HG02970 (cell line): Measurements from ENCODE around the gene PAF1.

Experiments
- ATAC-seq: cut with Tn5 transposase; IDR thresholded peaks from one replicate; pipeline ENCODE4 v1.9.1; 2021; ENCODE audit warnings: mild to moderate bottlenecking, moderate library complexity, moderate number of reproducible peaks; ENCODE audit not compliant: unreplicated experiment, low FRiP score

The PAF1 gene

DNA sequence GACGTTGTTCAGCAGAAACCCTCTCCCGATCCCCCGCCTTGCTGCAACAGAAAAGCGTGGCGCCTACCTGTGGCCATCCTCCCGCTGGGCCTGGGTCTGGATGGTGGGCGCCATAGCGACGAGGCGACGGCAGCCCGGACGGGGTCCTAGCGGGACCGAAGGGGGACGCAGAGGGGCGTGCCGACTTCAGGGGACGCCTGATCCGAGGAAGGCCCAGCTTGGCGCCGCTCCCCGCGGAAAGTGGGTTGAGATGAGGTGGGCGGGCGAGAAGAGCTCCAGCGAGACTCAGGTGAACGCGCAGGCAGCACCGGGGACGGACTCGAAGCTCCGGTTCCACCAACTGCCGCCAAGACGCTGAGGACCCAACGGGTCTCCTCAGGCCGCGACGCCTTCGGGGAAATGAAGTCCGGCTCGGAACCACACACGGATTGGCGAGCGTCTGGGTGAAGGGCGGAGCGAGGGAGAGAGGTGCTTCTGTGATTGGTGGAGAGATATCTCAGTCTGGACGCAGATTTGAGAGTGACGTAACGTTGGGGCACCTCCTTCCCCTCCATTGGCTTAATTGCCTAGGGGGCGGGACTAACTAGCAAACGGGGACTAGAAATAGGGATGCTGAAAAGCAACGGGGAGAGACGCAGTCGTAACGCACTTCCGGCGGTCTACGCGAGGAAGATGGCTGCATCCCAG is at the start of gene PAF1, which contains the start of gene MED29:
Gene PAF1 (minus strand): TSS at position 356 of the 687 bp plus-strand sequence. CDS start 242 bp downstream, at position 114.
Gene MED29 (plus strand): TSS at position 628 of the 687 bp plus-strand sequence. CDS start 45 bp downstream, at position 673.
- ATAC-seq, result peak; percentile 86

DNA sequence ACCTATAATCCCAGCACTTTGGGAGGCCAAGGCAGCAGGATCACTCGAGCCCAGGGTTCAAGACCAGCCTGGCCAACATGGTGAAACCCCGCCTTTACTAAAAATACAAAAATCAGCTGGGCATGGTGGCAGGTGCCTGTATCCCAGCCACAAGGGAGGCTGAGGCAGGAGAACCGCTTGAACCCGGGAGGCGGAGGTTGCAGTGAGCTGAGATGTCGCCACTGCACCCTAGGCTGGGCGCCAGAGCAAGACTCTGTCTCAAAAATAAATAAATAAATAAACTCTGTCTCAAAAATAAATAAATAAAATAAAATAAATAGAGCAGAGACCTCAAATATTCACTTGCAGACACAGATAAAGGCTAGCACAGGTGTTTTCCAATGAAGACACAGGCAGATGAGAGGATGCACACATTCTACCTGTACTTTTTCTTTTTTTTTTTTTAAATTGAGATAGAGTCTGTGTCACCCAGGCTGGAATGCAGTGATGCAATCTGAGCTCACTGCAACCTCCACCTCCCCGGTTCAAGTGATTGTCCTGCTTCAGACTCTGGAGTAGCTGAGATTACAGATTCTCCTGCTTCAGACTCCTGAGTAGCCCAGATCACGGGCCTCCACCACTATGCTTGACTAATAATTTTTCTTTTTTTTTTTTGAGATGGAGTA is 47.5 kb upstream of the PAF1 start:
- ATAC-seq, result no peak

DNA sequence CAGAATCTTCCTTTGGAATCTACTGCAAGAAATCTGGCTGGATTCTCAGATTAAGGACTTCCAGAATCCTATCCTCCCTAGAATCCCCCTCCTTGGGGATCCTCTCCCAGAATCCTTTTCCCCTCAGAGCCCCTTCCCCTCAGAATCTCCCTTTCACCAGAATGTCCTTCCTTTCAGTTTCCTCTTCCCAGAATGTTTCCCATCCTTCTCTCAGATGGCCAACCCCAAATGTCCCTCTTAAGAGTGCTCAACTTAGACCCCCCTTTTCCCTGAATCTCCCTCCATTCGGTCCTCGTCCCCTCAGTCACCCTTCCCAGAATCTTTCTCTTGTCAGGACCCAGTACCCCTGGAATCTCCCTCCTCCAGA is 45.4 kb upstream of the PAF1 start:
- no peak for ATAC-seq

DNA sequence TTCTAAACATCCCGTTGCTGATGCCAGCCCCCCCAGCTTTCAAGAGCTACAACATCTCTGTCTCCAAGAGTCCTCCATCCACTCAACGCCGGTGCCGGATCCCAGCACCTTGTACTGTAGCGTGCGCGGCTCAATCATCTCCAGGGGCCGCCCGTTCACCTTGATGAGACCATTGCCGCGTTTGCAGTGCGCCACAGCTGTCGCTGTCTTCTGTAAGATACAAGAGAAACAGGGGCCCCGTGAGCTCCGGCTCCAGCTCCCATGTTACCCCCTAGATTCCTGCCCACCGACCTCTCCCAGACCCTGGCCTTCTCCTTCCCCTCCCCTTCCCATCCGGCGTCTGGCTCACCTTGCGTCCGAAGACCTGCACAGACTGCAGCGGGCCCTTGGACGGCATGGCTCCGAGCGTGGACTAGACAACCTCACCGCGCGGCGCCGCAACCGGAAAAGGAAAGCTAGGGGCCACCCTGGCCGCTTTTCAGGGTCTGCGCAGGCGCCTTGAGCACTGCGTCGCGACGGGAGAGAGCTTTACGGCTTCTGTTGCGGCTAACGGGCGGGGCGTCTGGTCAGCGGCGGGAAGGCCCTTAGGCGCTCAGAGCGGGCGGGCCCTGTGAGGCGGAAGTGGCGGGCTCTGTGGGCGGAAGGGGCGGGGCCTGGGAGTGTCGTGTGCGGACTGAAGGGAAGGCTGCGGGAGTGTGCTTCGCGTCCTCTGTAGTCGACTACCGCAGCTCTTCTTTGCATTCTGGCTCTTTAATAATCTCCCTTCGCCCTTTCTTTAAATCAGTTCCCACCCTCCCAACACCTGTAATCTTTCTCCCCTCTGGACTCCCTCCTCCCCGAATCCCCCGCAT is 44.8 kb upstream of the PAF1 start, which contains the start of gene RPS16:
Gene RPS16 (minus strand): TSS at position 451 of the 851 bp plus-strand sequence. CDS start 54 bp downstream, at position 397.
- peak; percentile 87 for ATAC-seq

DNA sequence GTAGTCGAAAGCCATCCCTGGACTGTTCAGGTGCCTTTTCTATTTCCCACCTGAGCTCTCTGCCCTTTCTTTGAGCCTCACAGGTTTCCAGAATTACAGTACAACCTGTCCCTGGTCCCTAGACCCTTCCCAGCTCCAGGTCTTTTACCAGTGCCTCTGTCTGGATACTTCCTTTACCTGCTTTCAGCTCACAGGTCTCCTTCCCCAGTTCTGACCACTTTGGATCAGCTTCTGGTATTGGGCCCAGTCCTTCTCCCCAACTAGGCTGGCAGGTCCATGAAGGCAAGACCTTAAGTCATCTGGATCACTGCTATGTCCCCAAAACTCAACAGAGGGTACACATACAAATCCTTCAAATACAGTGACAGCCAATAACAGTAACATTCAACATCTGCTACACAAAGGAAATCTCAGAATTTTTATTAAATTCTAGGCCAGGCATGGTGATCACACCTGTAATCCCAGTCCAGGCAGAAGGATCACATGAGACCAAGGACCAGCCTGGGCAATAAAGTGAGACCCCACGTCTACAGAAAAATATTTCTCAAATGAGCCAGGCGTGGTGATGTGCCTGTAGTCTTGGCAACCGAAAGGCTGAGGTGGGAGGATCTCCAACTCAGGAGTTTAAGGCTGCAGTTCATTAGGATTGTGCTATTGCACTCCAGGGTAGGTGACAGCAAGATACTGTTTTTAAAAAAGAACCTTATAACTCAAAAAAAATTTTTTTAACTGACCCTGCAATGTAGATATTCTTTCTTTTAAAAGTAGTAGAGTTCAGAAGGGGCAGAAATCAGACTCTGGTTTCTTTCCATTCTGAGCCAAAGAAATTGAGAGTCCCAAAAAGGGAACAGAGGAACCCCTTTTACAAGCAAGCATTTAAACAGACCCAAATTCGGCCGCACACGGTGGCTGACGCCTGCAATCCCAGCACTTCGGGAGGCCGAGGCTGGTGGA is 43.5 kb upstream of the PAF1 start:
- ATAC-seq, result no peak

DNA sequence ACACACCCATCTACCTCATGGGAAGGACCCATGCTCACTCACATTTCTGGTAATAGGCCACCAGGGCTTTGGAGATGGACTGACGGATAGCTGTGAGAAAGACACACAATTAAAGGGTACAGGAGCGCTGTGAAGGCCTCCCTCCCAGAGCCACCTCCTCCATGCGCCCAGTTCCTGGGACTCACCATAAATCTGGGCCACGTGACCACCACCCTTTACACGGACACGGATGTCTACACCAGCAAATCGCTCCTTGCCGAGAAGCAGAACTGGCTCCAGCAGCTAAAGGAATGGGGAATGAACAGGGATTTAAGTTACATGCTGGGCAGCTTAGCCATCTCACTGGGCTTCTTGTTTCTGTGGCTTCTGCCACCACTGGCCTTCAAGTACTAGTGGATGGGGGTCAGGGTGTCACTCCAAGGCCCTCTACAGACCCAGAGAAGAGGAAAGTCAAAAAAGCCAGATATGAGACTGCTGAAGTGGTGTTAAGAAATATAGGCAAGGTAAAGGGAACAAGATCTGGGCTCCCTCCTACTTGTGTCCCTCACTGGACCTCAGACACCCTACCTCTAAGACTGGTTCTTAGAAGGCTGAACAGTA is 42.7 kb upstream of the PAF1 start:
- no peak for ATAC-seq

DNA sequence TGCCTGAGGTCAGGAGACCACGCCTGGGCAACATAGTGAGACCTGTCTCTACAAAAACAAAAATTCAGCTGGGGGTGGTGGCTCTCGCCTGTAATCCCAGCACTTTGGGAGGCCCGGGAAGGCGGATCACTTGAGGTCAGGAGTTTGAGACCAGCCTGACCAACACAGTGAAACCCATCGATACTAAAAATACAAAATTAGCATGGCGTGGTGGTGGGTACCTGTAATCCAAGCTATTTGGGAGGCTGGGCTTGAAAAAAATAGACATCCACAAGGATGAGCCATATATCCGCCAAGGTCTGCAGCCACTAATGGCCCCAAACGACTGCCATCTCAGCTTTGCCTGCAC is 41.7 kb upstream of the PAF1 start:
- no peak for ATAC-seq

DNA sequence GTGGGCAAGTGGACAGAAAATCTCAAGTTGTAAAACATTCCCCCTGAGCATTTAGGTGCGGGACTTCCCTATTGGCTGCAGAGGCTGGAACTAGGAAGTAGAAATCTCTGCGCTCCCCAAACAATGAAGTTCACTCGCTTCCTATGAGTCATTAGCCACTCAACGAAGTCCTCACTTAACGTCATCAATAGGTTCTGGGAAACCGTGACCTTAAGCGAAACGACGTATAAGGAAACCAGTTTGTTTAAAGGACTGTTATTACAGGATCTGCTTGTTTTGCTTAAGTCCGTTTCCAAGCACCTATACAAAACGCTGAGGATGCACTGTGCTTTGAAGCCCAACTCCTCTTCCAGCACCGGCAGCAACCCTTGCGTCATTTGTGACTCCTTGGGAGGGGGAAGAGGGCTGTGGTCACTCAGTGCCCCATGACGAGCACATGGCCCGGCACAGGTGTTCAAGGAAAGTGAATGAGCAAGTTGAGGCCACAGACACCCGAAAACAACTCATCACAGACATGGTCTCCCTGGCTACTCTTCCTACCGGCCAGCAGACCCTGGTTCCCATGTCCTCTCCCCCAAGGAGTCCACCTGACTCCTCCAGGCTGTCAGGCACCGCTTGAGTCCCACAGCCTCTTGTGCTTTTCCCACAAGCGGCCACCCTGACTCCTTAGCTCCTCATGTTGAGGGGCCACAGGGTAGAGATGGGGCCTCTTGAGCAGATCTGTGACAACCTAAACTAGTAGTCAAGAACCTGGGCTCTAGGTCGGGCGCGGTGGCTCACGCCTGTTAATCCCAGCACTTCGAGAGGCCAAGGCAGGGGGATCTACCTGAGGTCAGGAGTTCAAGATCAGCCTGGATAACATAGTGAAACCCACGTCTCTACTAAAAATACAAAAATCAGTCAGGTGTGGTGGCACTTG is 40.0 kb upstream of the PAF1 start:
- no peak for ATAC-seq

DNA sequence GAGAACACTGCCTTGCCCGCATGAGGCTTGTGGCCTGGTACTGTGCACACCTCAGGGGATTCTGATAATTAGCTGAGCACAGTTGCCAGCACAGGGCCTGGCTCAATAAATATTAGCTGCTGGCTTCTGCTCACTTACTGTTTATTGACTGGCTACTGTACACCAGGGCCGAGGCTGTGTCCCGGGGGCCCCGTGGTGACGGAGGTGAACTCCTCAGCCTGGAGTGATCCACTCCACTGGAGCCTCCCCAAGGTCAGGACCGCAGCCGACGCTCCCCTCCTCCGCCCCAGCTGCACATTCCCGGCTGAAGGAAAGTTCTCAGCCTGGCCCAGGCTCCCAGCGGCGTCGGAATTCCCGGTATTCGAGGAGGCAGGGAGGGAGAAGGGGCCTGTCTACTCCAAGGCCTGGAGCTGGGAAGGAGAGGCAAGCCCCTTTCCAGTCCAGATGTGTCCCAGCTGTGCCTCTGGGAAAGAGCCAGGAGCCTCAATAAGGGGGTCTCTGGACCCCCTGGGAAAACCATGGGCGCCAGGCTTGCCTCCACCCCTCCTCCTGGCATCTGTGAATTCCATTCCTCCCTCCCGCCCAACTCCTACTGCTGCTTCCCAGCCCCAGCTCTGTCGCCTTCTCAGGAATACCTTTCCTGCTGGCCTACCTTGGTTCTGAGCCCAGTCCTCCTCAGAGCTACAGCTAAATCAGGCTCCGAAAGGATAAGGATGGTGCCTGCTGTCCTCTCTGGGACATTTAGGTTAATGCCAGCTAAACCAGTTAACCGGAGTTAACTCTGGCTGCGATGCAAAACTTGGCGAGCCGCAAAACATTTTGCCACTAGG is 37.6 kb upstream of the PAF1 start:
- ATAC-seq, result no peak

DNA sequence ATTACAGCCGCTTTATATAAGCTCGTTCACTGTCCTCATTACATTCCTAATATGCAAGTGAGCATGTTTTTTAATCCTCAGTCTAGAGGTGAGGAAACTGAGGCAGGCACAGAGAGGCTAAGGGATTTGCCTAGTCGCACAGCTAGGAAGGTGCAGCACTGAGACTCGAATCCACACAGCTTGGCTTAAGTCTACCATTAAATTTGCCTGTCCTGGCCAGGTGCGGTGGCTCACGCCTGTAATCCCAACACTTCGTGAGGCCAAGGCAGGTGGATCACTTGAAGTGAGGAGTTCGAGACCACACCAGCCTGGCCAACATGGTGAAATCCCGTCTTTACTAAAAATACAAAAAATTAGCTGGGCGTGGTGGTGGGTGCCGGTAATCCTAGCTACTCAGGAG is 36.8 kb upstream of the PAF1 start:
- ATAC-seq, result no peak

DNA sequence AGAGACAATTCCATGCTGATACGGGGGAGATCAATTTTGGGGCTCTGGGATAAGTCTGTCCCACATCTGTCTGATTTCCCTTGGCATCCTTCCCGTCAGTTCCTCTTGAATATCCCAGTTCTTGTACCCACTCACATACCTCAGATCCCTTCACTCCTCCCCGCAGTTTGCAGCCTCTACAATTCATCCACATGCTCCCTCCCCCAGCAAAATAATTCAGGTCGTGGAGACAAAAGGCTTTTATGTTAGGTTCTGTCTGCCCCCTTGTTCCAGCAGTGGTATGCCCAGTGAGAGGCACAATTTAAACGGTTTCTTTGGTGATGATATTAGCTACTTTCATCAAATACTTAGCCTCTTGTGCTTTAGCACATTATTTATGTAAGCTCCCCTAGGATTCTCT is 35.3 kb upstream of the PAF1 start:
- no peak for ATAC-seq

DNA sequence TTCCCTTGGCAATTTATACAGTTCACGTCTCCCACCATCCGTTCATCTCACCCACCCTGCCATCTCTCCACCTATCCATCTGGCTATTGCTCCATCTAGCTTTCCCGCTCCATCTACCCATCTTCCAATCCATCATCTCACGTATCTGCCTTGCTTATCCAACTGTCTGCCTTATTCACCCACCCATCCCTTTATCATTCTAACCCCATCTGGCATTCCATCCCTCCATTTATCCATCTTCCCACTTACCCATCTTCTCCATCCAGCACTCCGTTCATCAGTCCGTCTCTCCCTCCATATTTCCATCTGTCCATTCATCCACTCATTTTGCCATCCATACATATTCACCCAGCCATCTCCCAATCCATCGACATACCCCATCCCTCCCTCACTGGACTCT is 34.8 kb upstream of the PAF1 start:
- no peak for ATAC-seq

DNA sequence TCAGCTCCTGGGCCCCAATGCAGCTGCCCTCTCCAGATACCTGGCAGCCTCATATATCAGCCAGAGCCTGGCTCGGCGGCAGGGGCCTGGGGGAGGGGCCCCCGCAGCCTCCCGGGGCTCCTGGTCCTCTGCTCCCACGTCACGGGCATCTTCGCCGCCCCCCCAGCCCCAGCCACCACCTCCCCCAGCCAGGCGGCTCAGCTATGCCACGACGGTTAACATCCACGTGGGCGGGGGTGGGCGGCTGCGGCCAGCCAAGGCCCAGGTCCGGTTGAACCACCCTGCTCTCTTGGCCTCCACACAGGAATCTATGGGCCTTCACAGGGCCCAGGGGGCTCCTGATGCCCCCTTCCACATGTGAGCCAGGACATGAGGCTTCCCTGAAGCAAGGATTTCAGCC is 34.0 kb upstream of the PAF1 start:
- no peak for ATAC-seq

DNA sequence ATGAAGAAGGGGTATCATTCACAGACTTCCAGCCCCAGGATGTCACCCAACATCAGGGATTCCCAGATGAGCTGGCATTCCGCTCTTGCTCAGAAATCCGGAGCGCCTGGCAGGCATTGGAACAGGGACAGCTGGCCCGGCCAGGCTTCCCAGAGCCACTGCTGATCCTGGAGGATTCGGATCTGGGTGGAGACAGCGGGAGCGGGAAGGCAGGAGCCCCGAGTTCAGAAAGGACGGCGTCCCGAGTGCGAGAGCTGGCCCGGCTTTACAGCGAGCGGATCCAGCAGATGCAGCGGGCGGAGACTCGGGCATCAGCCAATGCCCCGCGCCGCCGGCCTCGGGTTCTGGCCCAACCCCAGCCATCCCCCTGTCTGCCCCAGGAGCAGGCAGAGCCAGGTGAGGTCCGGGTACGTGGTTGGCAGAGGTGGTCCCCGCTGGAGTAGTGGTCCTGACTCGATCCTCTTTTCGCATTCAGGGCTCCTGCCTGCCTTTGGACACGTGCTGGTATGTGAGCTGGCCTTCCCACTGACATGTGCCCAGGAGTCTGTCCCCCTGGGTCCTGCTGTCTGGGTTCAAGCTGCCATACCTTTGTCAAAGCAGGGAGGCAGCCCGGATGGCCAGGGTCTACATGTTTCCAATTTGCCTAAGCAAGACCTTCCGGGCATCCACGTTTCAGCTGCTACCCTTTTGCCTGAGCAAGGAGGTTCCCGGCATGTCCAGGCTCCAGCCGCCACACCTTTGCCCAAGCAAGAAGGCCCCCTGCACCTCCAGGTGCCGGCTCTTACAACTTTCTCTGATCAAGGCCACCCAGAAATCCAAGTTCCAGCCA is 32.6 kb upstream of the PAF1 start:
- no peak for ATAC-seq

DNA sequence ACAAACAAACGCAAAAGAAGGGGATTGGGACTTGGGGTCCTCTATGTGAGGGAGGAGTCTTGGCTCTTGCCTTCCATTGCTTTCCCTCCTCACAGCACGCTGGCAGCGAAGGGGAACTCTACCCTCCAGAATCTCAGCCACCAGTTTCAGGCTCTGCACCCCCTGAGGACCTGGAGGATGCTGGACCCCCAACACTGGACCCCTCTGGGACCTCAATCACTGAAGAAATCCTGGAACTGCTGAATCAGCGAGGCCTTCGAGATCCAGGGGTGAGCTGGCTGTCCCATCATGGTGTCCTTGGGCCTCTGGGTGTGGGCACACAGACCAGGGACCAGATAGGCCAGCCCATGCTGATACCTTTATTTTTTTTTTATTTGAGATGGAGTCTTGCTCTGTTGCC is 31.1 kb upstream of the PAF1 start:
- no peak for ATAC-seq

DNA sequence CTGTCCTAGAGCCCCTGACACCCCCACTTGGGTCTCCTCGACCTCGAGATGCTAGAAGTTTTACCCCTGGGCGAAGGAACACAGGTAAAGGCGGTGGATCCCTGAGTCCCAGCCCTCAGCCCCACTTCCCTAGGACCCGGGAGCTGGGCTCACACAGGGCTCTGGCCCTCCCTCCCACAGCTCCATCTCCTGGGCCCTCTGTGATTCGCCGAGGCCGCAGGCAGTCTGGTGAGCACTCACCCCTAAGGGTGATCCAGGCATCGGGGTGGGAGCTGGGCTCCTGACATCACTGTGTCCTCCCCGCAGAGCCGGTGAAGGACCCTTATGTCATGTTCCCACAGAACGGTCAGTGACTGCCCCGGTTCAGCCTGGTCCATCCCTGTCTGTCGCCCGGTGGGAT is 29.9 kb upstream of the PAF1 start:
- ATAC-seq, result no peak

DNA sequence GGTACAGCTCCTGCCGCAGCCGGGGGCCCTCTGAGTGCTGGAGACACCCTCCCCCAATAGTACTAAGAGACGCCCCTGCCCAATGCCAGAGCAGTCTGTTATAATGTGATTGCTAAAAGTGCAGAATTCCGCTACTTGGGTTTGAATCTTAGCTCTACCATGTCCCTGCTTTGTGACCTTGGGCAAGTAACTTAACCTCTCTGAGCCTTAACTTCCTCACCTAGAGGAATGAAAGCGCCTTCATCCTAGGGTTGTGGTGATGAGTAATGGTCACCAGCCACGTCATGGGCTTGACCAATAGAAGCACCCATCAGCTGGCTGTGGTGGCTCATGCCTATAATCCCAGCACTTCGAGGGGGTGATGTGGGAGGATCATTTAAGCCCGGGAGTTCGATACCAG is 28.1 kb upstream of the PAF1 start:
- ATAC-seq, result no peak
